CD4-positive, alpha-beta memory T cell (primary cell): ENCODE results near the gene VASP. TPM values are rescaled to one million over a fixed set of nuclear protein-coding genes. Genes with fewer than 3 reads are reported as not detected.

ENCODE experiments used
- CTCF ChIA-PET: fragments of 350-600 bp; sonication (Branson Sonifier 250); formaldehyde crosslinking; loops from one replicate; lab custom pipeline; 2021; ENCODE audit warnings: inconsistent platforms; ENCODE audit not compliant: partially characterized antibody; lab: Charles Lee
- POLR2A ChIA-PET: fragments of 350-600 bp; sonication (Branson Sonifier 250); formaldehyde crosslinking; loops from one replicate; lab custom pipeline; 2021; ENCODE audit not compliant: partially characterized antibody; lab: Charles Lee
- DNase-seq, 5 donors: peaks; one replicate each; pipeline versions ENCODE4 v3.0.0 to v3.0.0-alpha.2; 2020 to 2022; ENCODE audit warnings: mixed read lengths in 1 of 5
- H3K27ac ChIP-seq: one replicate; pipeline ENCODE4 v1.7.0; 2013; ENCODE audit warnings: low read depth, low read length
- H3K27me3 ChIP-seq: 2 replicates; pipeline ENCODE4 v1.7.0; 2013; ENCODE audit warnings: mild to moderate bottlenecking, low read length, moderate library complexity; ENCODE audit not compliant: insufficient read depth
- H3K36me3 ChIP-seq: 2 replicates; pipeline ENCODE4 v1.7.0; 2013; ENCODE audit warnings: mild to moderate bottlenecking, low read length, moderate library complexity; ENCODE audit not compliant: insufficient read depth
- H3K4me1 ChIP-seq: 2 replicates; pipeline ENCODE4 v1.7.0; 2013; ENCODE audit warnings: mild to moderate bottlenecking, low read length, moderate library complexity; ENCODE audit not compliant: insufficient read depth
- H3K4me3 ChIP-seq, 2 donors: one replicate each; pipeline ENCODE4 v1.7.0; 2013; ENCODE audit warnings: low read length in 2 of 2, mild to moderate bottlenecking in 1 of 2
- H3K9me3 ChIP-seq, 2 donors: one replicate each; pipeline ENCODE4 v1.7.0; 2013; ENCODE audit warnings: low read length in 2 of 2, control low read depth in 1 of 2; ENCODE audit not compliant: control insufficient read depth in 1 of 2
- H3K27ac Mint-ChIP-seq, 7 donors: one replicate each; pipeline ENCODE4 v1.8.0; 2020 to 2021; ENCODE audit warnings: mixed read lengths in 7 of 7, mild to moderate bottlenecking in 6 of 7, inconsistent platforms in 3 of 7, moderate library complexity in 3 of 7
- H3K27me3 Mint-ChIP-seq, 2 donors: one replicate each; pipeline ENCODE4 v1.8.0; 2020 to 2021; ENCODE audit warnings: mixed read lengths in 2 of 2
- H3K36me3 Mint-ChIP-seq, 2 donors: one replicate each; pipeline ENCODE4 v1.8.0; 2020 to 2021; ENCODE audit warnings: mixed read lengths in 2 of 2, inconsistent platforms in 1 of 2, mild to moderate bottlenecking in 1 of 2
- H3K4me1 Mint-ChIP-seq, 4 donors: one replicate each; pipeline ENCODE4 v1.8.0; 2020 to 2021; ENCODE audit warnings: mixed read lengths in 4 of 4, mild to moderate bottlenecking in 1 of 4
- H3K4me3 Mint-ChIP-seq, 8 donors: one replicate each; pipeline ENCODE4 v1.8.0; 2020 to 2021; ENCODE audit warnings: mixed read lengths in 8 of 8, mild to moderate bottlenecking in 7 of 8, moderate library complexity in 6 of 8, inconsistent platforms in 3 of 8
- H3K9me3 Mint-ChIP-seq, 8 donors: one replicate each; pipeline ENCODE4 v1.8.0; 2020 to 2021; ENCODE audit warnings: mixed read lengths in 8 of 8, mild to moderate bottlenecking in 5 of 8, inconsistent platforms in 3 of 8, moderate library complexity in 1 of 8
- intact Hi-C: fragments of 100-400 bp; cut with micrococcal nuclease; formaldehyde crosslinking; loops from one replicate; pipeline ENCODE4 v1.15.1; 2023
- polyA plus RNA-seq, 2 donors: library from polyadenylated mRNA; unstranded; fragments of 300-500 nt; fragmentation: Illumina TruSeq; gene quantifications; one replicate each; pipeline ENCODE4 v1.2.3, GENCODE V29; 2021
- total RNA-seq, 2 experiments: library from RNA; stranded (reverse); gene quantifications; one replicate each; pipeline ENCODE4 v1.2.3, GENCODE V29; 2021

The VASP gene
- total and polyA plus RNA-seq, 4 experiments from 2014 or later = 49.1 to 92.8 (median 71.6) TPM

DNA sequence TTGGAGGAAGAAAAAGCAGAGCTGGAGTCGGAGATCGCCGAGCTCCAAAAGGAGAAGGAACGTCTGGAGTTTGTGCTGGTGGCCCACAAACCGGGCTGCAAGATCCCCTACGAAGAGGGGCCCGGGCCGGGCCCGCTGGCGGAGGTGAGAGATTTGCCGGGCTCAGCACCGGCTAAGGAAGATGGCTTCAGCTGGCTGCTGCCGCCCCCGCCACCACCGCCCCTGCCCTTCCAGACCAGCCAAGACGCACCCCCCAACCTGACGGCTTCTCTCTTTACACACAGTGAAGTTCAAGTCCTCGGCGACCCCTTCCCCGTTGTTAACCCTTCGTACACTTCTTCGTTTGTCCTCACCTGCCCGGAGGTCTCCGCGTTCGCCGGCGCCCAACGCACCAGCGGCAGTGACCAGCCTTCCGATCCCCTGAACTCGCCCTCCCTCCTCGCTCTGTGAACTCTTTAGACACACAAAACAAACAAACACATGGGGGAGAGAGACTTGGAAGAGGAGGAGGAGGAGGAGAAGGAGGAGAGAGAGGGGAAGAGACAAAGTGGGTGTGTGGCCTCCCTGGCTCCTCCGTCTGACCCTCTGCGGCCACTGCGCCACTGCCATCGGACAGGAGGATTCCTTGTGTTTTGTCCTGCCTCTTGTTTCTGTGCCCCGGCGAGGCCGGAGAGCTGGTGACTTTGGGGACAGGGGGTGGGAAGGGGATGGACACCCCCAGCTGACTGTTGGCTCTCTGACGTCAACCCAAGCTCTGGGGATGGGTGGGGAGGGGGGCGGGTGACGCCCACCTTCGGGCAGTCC is 34.5 kb upstream of the VASP start:
- Mint-ChIP-seq H3K4me1 (peaks cover 20 to 87% (median 36%) of the 10 kb centered on the region in 4 donors), H3K36me3 (peaks cover 5 to 58% of the 10 kb centered on the region in 2 donors), H3K4me3 (peak overlapping the region in 7 of 8 donors; percentile 26 to 95 (median 60)), H3K27me3 (peaks cover 3 to 4% of the 10 kb centered on the region in 2 donors), H3K9me3 (peaks cover 0 to 79% (median 0%) of the 10 kb centered on the region in 8 donors), H3K27ac (peak overlapping the region; percentile 14 to 99 (median 94))
- peak; percentile 42 to 70 (median 50) for DNase-seq
- intact Hi-C loops = no loop called here
- Histone ChIP-seq H3K4me1 (peaks cover 30% of the 10 kb centered on the region), H3K9me3 (no peaks in the 10 kb centered on the region), H3K36me3 (no peaks in the 10 kb centered on the region), H3K4me3 (no peak overlapping the region), H3K27me3 (no peaks in the 10 kb centered on the region), H3K27ac (no peak overlapping the region)
- ChIA-PET POLR2A (interaction anchor here (8.5 kb wide), 2 partner anchors 23 to 33 kb away, joined by 113 to 240 read pairs; no protein-coding TSS in a partner anchor), CTCF (interaction anchor here (1.3 to 16.8 kb wide), 4 partner anchors 14 to 35 kb away, joined by 5 to 487 read pairs (median 6); no protein-coding TSS in a partner anchor)

DNA sequence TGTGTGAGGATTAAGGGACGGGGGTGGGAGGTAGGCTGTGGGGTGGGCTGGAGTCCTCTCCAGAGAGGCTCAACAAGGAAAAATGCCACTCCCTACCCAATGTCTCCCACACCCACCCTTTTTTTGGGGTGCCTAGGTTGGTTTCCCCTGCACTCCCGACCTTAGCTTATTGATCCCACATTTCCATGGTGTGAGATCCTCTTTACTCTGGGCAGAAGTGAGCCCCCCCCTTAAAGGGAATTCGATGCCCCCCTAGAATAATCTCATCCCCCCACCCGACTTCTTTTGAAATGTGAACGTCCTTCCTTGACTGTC is 34.0 kb upstream of the VASP start:
- no peaks in the 10 kb centered on the region for H3K27me3 ChIP-seq
- no peaks in the 10 kb centered on the region for H3K9me3 ChIP-seq
- no peak overlapping the region for H3K27ac ChIP-seq
- CTCF ChIA-PET = interaction anchor here (1.8 to 16.8 kb wide), 3 partner anchors 13 to 35 kb away, joined by 5 to 487 read pairs (median 7); no protein-coding TSS in a partner anchor
- POLR2A ChIA-PET = interaction anchor here (8.5 kb wide), 1 partner anchor 34 kb away, joined by 113 read pairs; no protein-coding TSS in a partner anchor
- peak overlapping the region in 5 of 7 donors; percentile 27 to 99 (median 94) for H3K27ac Mint-ChIP-seq
- H3K36me3 Mint-ChIP-seq = peaks cover 5 to 54% of the 10 kb centered on the region in 2 donors
- H3K36me3 ChIP-seq = no peaks in the 10 kb centered on the region
- no peak overlapping the region for H3K4me3 ChIP-seq
- peak overlapping the region in 4 of 8 donors; percentile 42 to 52 (median 43) for H3K4me3 Mint-ChIP-seq
- peak in 1 of 5 donors; percentile 27 for DNase-seq
- H3K9me3 Mint-ChIP-seq = peaks cover 0 to 79% (median 0%) of the 10 kb centered on the region in 8 donors
- H3K27me3 Mint-ChIP-seq = peaks cover 3 to 4% of the 10 kb centered on the region in 2 donors
- H3K4me1 Mint-ChIP-seq = peaks cover 26 to 87% (median 40%) of the 10 kb centered on the region in 4 donors
- H3K4me1 ChIP-seq = peaks cover 31% of the 10 kb centered on the region
- intact Hi-C loops = no loop called here

DNA sequence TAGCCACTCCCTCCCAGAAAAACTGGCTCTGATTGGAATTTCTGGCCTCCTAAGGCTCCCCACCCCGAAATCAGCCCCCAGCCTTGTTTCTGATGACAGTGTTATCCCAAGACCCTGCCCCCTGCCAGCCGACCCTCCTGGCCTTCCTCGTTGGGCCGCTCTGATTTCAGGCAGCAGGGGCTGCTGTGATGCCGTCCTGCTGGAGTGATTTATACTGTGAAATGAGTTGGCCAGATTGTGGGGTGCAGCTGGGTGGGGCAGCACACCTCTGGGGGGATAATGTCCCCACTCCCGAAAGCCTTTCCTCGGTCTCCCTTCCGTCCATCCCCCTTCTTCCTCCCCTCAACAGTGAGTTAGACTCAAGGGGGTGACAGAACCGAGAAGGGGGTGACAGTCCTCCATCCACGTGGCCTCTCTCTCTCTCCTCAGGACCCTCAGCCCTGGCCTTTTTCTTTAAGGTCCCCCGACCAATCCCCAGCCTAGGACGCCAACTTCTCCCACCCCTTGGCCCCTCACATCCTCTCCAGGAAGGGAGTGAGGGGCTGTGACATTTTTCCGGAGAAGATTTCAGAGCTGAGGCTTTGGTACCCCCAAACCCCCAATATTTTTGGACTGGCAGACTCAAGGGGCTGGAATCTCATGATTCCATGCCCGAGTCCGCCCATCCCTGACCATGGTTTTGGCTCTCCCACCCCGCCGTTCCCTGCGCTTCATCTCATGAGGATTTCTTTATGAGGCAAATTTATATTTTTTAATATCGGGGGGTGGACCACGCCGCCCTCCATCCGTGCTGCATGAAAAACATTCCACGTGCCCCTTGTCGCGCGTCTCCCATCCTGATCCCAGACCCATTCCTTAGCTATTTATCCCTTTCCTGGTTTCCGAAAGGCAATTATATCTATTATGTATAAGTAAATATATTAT is 33.3 kb upstream of the VASP start:
- H3K27me3 Mint-ChIP-seq = peaks cover 3 to 4% of the 10 kb centered on the region in 2 donors
- H3K27ac Mint-ChIP-seq = peak overlapping the region in 6 of 7 donors; percentile 27 to 99 (median 94)
- H3K36me3 Mint-ChIP-seq = peaks cover 5 to 52% of the 10 kb centered on the region in 2 donors
- DNase-seq = peak in 4 of 5 donors; percentile 42 to 63 (median 48)
- Histone ChIP-seq H3K4me1 (peaks cover 25% of the 10 kb centered on the region), H3K4me3 (no peak overlapping the region), H3K36me3 (no peaks in the 10 kb centered on the region), H3K27ac (no peak overlapping the region), H3K27me3 (no peaks in the 10 kb centered on the region), H3K9me3 (no peaks in the 10 kb centered on the region)
- ChIA-PET POLR2A (interaction anchor here (0.6 to 8.5 kb wide), 3 partner anchors 34 to 216 kb away, joined by 3 to 202 read pairs (median 113); no protein-coding TSS in a partner anchor), CTCF (interaction anchor here (1.8 to 16.8 kb wide), 3 partner anchors 12 to 36 kb away, joined by 5 to 487 read pairs (median 7); no protein-coding TSS in a partner anchor)
- peaks cover 27 to 87% (median 42%) of the 10 kb centered on the region in 4 donors for H3K4me1 Mint-ChIP-seq
- H3K4me3 Mint-ChIP-seq = peak overlapping the region in 7 of 8 donors; percentile 27 to 56 (median 46)
- H3K9me3 Mint-ChIP-seq = peaks cover 0 to 79% (median 0%) of the 10 kb centered on the region in 8 donors
- intact Hi-C loops = no loop called here

DNA sequence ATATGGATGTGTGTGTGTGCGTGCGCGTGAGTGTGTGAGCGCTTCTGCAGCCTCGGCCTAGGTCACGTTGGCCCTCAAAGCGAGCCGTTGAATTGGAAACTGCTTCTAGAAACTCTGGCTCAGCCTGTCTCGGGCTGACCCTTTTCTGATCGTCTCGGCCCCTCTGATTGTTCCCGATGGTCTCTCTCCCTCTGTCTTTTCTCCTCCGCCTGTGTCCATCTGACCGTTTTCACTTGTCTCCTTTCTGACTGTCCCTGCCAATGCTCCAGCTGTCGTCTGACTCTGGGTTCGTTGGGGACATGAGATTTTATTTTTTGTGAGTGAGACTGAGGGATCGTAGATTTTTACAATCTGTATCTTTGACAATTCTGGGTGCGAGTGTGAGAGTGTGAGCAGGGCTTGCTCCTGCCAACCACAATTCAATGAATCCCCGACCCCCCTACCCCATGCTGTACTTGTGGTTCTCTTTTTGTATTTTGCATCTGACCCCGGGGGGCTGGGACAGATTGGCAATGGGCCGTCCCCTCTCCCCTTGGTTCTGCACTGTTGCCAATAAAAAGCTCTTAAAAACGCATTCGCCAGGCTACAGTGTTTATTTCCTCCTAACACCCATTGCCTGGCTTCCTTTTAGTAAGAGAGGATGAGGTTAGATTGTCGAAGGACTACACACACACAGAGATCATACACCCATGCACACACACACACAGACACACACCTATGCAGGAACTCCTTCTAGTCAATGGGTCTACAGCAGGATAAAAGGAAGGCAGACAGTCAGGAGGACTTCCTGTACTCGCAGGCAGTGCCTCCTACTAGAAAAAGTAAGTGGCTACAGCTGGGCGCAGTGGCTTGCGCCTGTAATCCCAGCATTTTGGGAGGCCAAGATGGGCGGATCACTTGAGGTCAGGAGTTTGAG is 32.4 kb upstream of the VASP start:
- Histone ChIP-seq H3K27me3 (no peaks in the 10 kb centered on the region), H3K36me3 (no peaks in the 10 kb centered on the region), H3K9me3 (no peaks in the 10 kb centered on the region), H3K4me1 (peaks cover 23% of the 10 kb centered on the region), H3K27ac (no peak overlapping the region), H3K4me3 (no peak overlapping the region)
- DNase-seq = peak; percentile 35 to 61 (median 41)
- intact Hi-C loops = no loop called here
- ChIA-PET POLR2A (interaction anchor here (0.6 to 5.6 kb wide), 2 partner anchors 35 to 215 kb away, joined by 3 to 202 read pairs; no protein-coding TSS in a partner anchor), CTCF (interaction anchor here (2.1 to 16.8 kb wide), 2 partner anchors 29 to 37 kb away, joined by 5 to 487 read pairs; no protein-coding TSS in a partner anchor)
- Mint-ChIP-seq H3K4me3 (peak overlapping the region; percentile 2 to 75 (median 48)), H3K27ac (peak overlapping the region in 6 of 7 donors; percentile 54 to 99 (median 90)), H3K4me1 (peaks cover 29 to 81% (median 40%) of the 10 kb centered on the region in 4 donors), H3K27me3 (peaks cover 3 to 4% of the 10 kb centered on the region in 2 donors), H3K36me3 (peaks cover 5 to 44% of the 10 kb centered on the region in 2 donors), H3K9me3 (peaks cover 0 to 80% (median 0%) of the 10 kb centered on the region in 8 donors)

DNA sequence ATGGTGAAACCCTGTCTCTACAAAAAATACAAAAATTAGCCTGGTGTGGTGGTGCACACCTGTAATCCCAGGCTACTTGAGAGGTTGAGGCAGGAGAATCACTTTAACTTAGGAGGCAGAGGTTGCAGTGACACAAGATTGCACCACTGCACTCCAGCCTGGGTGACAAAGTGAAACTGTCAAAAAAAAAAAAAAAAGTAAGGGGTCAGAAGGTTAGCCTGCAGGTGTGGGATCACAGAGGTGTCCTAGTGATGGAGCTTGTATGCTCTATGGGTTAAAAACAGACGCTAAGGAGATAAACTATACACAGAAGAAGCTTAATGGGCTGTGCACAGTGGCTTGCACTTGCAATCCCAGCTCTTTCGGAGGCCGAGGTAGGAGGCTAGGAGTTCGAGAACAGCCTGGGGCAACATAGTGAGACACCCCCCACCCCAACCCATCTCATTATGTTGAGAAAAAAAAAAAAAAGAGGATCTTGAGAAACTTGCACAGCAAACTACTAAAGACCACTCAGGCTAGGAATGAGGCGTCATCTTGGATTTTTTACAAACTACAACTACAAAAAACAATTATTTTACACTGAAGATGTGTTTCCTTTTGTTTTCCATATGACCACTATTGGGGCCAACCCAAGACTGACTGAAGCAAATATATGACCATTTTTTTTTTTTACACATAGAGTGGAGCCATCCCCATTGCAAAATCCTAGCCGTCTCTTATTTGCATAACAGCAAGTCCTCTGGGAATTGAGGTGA is 31.6 kb upstream of the VASP start:
- Histone ChIP-seq H3K4me3 (no peak overlapping the region), H3K27me3 (no peaks in the 10 kb centered on the region), H3K36me3 (no peaks in the 10 kb centered on the region), H3K4me1 (peaks cover 14% of the 10 kb centered on the region), H3K27ac (no peak overlapping the region), H3K9me3 (no peaks in the 10 kb centered on the region)
- H3K9me3 Mint-ChIP-seq = peaks cover 0 to 73% (median 0%) of the 10 kb centered on the region in 8 donors
- peak in 4 of 5 donors; percentile 37 to 65 (median 39) for DNase-seq
- H3K36me3 Mint-ChIP-seq = peaks cover 5 to 37% of the 10 kb centered on the region in 2 donors
- H3K27ac Mint-ChIP-seq = peak overlapping the region in 6 of 7 donors; percentile 60 to 99 (median 90)
- H3K4me3 Mint-ChIP-seq = peak overlapping the region in 6 of 8 donors; percentile 26 to 73 (median 47)
- ChIA-PET POLR2A (interaction anchor here (3.5 to 5.6 kb wide), 2 partner anchors 8 to 36 kb away, joined by 124 to 202 read pairs; partner anchors contain the start of gene FOSB), CTCF (interaction anchor here (4.1 to 16.8 kb wide), 2 partner anchors 28 to 38 kb away, joined by 72 to 487 read pairs; no protein-coding TSS in a partner anchor)
- peaks cover 3 to 4% of the 10 kb centered on the region in 2 donors for H3K27me3 Mint-ChIP-seq
- peaks cover 25 to 72% (median 34%) of the 10 kb centered on the region in 4 donors for H3K4me1 Mint-ChIP-seq
- intact Hi-C loops = no loop called here
